HFFc6 (cell line): ENCODE measurements around the gene CARHSP1. TPM values are rescaled to one million over a fixed set of nuclear protein-coding genes. Genes with fewer than 3 reads are reported as not detected.
"Not testable (repeated sequence)": the region's sequence is repeated elsewhere in the genome, so short reads cannot be mapped to it uniquely, and the experiment has no call there.

ENCODE experiments used
- DNase-seq: peaks from one replicate; pipeline ENCODE4 v3.0.0-alpha.2; 2018
- H3K27ac Mint-ChIP-seq: 2 replicates; pipeline ENCODE4 v1.8.0; 2020; ENCODE audit warnings: mild to moderate bottlenecking, mixed read lengths
- H3K27me3 Mint-ChIP-seq: 2 replicates; pipeline ENCODE4 v1.8.0; 2021; ENCODE audit warnings: mild to moderate bottlenecking, moderate library complexity, mixed read lengths; ENCODE audit not compliant: insufficient read depth
- H3K36me3 Mint-ChIP-seq: 2 replicates; pipeline ENCODE4 v1.8.0; 2021; ENCODE audit warnings: low read depth, mixed read lengths
- H3K4me1 Mint-ChIP-seq: 2 replicates; pipeline ENCODE4 v1.8.0; 2020; ENCODE audit warnings: low read depth, mixed read lengths
- H3K4me3 Mint-ChIP-seq: 2 replicates; pipeline ENCODE4 v1.8.0; 2020; ENCODE audit warnings: mild to moderate bottlenecking, moderate library complexity, mixed read lengths
- H3K9me3 Mint-ChIP-seq: 2 replicates; pipeline ENCODE4 v1.8.0; 2020; ENCODE audit warnings: mild to moderate bottlenecking, mixed read lengths
- total RNA-seq, 6 experiments: library from RNA; stranded (reverse); fragmentation: NEBNext Ultra II Directional; extraction: Animal tissue kit (Norgen Biotek cat#: 25700); gene quantifications; 2 replicates in 1 of 6; 3 replicates in 5 of 6; pipeline ENCODE4 v1.2.3, GENCODE V29; 2021
- TF ChIP-seq, protein P1 (sequence below): fragments of 200-600 bp; sonication (generic); IDR thresholded peaks from 2 replicates; pipeline ENCODE4 v1.5.0; 2021; ENCODE audit warnings: antibody characterized with exemption, mild to moderate bottlenecking

CARHSP1 gene
- total RNA-seq, 6 experiments from 2014 or later = 91.4 to 114 (median 97.9) TPM

DNA sequence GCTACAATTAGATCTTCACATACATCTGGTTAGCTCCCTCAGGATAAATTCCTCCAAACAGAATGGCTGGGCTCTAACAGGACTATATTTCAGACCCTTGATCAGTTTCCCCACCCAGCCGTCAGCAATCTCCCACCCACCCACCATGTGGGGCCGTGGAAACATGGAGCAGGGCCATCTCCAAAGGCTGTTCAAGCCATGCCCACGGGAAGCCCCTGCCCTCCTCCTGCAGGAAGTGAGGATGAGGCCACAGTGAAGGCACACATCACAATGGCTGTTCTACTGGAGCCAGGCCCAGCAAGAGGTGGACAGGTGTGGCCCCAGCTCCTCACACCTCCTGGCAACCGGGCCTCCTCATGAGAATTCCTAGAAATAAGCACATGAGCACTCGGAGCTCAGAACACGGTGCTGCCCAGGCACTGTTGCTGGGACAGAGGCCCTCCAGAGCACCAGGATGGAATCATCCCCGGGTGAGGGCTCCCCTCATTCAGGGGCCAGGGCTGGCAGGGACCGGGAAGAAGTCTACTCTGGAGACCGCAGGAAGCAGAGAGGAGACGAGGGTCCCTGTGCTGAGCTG lies 13.3 kb upstream of the CARHSP1 start, which contains the start of gene LITAFD:
Gene LITAFD, plus strand, starts transcription at position 311 of the 577 bp plus-strand sequence. CDS start 2,005 bp downstream, outside the sequence.
- TF ChIP-seq, protein P1, sequence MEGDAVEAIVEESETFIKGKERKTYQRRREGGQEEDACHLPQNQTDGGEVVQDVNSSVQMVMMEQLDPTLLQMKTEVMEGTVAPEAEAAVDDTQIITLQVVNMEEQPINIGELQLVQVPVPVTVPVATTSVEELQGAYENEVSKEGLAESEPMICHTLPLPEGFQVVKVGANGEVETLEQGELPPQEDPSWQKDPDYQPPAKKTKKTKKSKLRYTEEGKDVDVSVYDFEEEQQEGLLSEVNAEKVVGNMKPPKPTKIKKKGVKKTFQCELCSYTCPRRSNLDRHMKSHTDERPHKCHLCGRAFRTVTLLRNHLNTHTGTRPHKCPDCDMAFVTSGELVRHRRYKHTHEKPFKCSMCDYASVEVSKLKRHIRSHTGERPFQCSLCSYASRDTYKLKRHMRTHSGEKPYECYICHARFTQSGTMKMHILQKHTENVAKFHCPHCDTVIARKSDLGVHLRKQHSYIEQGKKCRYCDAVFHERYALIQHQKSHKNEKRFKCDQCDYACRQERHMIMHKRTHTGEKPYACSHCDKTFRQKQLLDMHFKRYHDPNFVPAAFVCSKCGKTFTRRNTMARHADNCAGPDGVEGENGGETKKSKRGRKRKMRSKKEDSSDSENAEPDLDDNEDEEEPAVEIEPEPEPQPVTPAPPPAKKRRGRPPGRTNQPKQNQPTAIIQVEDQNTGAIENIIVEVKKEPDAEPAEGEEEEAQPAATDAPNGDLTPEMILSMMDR = no peak
- peaks cover 7% of the 10 kb centered on the region for H3K27me3 Mint-ChIP-seq
- no peak within 1 kb of the TSS; the same call in 1 of the 2 replicates for H3K27ac Mint-ChIP-seq
- H3K9me3 Mint-ChIP-seq = no peaks in the 10 kb centered on the region
- peaks cover 58% of the 10 kb centered on the region for H3K4me1 Mint-ChIP-seq
- no peak within 1 kb of the TSS for H3K4me3 Mint-ChIP-seq
- H3K36me3 Mint-ChIP-seq = peaks cover 3% of the 10 kb centered on the region
- no peak for DNase-seq

DNA sequence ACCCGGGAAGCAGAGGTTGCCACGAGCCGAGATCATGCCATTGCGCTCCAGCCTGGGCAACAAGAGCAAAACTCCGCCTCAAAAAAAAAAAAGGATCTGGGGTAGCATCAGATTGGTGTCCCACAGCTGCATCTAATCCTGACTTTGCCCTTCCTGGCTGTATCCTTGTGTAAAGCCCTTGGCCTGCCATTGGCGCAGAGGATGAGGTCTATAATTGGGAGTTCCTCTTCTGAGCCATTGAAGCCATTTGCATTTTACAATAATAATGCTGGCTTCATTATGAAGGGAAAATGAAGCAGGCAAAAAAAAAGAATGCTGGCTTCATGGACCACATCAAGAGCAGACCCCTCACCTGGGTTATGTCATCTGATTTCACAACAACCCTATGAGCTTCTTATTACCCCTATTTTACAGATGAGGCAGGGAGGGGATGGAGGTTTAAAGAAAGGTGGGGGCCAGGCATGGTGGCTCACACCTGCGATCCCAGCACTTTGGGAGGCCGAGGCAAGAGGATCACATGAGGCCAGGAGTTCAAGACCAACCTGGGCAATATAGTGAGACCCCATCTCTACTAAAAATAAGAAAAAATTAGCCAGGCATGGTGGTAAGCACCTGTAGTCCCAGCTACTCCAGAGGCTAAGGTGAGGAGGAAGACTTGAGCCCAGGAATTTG lies 12.2 kb upstream of the CARHSP1 start:
- TF ChIP-seq, protein P1 = no peak
- no peaks in the 10 kb centered on the region for H3K36me3 Mint-ChIP-seq
- no peak overlapping the region for H3K27ac Mint-ChIP-seq
- H3K4me1 Mint-ChIP-seq = peaks cover 47% of the 10 kb centered on the region
- no peaks in the 10 kb centered on the region for H3K9me3 Mint-ChIP-seq
- H3K4me3 Mint-ChIP-seq = no peak overlapping the region
- peaks cover 7% of the 10 kb centered on the region for H3K27me3 Mint-ChIP-seq
- no peak for DNase-seq

DNA sequence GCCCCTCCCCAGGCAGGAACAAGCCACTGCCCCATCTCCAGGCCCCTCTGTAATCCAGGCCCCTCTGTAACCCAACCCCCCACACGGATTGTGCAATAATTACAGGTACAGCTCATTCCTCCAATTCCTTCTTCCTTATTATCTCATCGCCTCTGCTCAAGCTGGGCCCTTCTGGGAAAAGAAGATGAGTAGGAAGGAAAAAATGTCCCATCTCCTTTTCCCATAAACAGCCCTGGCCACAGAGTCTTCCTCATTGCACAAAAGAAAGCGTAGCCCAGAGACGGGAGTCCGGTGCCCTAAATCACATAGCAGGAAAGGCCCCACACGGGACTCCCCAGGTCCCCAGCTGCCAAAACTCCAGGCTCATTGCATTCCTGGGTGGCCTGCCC lies 9.7 kb upstream of the CARHSP1 start:
- H3K9me3 Mint-ChIP-seq = no peaks in the 10 kb centered on the region

DNA sequence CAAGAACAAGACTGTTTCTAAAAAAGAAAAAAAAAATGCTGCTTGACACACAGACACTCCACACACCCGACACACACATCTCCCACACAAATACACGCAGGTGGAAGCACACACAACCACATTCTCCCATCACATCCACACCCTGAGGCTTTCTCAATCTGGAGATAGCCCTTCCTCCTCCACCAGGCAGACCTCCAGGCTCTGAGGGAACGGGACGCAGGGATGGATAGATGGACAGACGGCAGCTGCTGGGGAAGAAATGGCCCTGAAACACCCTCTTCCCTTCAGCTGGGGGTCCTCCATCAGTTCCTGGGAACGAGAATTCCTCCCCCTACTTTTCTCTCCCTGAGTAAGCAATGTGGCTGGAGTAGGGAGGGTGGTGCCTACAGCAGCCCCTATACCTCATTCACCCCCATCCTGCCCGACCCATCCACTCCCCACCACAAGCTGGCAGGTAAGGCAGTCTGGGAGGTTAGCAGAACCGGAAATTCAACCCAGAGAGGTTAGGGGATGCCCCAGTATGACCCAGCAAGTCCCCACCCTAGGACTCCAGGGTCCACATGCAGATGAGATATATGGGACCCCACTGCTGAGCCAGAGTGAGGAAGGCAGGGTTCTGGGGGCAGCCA lies 9.2 kb upstream of the CARHSP1 start:
- DNase-seq = no peak
- Mint-ChIP-seq H3K4me3 (peak overlapping the region; percentile 25; the same call in 1 of the 2 replicates), H3K9me3 (no peaks in the 10 kb centered on the region), H3K27ac (peak overlapping the region; percentile 64), H3K4me1 (peaks cover 29% of the 10 kb centered on the region), H3K27me3 (no peaks in the 10 kb centered on the region), H3K36me3 (no peaks in the 10 kb centered on the region)
- TF ChIP-seq, protein P1 = no peak

More for the DNA sequence above, 9.7 kb upstream of the CARHSP1 start:
- peak overlapping the region; percentile 64 for H3K27ac Mint-ChIP-seq
- DNase-seq = peak; percentile 80
- no peaks in the 10 kb centered on the region for H3K27me3 Mint-ChIP-seq
- H3K4me3 Mint-ChIP-seq = peak overlapping the region; percentile 25
- no peaks in the 10 kb centered on the region for H3K36me3 Mint-ChIP-seq
- TF ChIP-seq, protein P1 = no peak
- H3K4me1 Mint-ChIP-seq = peaks cover 29% of the 10 kb centered on the region

DNA sequence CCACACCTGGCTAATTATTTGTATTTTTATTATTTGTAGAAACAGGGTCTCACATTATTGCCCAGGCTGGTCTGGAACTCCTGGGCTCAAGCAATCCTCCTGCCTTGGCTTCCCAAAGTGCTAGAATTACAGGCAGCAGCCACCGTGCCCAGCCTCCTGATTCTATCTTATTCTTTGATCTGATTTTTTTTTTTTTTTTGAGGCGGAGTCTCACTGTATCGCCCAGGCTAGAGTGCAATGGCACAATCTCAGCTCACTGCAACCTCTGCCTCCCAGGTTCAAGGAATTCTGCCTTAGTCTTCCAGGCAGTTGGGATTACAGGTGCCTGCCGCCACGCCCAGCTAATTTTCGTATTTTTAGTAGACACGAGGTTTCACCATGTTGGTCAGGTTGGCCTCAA lies 6.5 kb upstream of the CARHSP1 start:
- DNase-seq, H3K27me3 Mint-ChIP-seq, H3K4me3 Mint-ChIP-seq, H3K9me3 Mint-ChIP-seq, H3K36me3 Mint-ChIP-seq, H3K27ac Mint-ChIP-seq: not testable (repeated sequence)
- H3K4me1 Mint-ChIP-seq = peaks cover 39% of the 10 kb centered on the region

DNA sequence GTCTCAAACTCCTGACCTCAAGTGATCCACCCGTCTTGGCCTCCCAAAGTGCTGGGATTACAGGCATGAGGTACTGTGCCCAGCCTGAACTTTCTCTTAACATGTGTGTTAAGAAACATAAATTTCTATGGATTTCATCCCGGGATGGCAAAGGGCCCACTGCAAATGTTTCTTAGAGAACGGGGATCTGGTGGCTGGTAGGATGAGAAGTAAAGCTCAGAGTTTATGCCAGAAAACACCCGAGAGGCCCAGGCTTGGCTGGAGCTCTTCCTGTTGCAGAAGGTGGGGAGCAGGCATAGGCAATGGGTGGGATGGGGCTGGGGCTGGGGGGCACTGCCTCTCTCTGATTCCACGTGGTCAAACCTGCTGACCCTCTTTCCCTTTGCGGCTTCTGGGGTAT lies 5.6 kb upstream of the CARHSP1 start:
- DNase-seq = no peak
- H3K4me1 Mint-ChIP-seq = peaks cover 35% of the 10 kb centered on the region
- H3K36me3 Mint-ChIP-seq = no peaks in the 10 kb centered on the region
- no peaks in the 10 kb centered on the region for H3K9me3 Mint-ChIP-seq
- H3K27me3 Mint-ChIP-seq = no peaks in the 10 kb centered on the region; the same call in 1 of the 2 replicates
- H3K4me3 Mint-ChIP-seq = no peak overlapping the region
- TF ChIP-seq, protein P1 = no peak
- H3K27ac Mint-ChIP-seq = no peak overlapping the region

DNA sequence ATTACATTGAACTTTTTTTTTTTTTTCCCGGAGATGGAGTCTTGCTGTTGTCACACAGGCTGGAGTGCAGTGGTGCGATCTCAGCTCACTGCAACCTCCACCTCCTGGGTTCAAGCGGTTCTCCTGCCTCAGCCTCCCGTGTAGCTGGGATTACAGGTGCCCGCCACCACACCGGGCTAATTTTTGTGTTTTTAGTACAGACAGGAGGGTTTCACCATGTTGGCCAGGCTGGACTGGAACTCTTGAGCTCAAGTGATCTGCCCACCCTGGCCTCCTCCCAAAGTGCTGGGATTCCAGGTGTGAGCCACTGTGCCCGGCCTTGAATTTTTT lies 5.0 kb upstream of the CARHSP1 start:
- DNase-seq, H3K4me3 Mint-ChIP-seq, H3K36me3 Mint-ChIP-seq, H3K27me3 Mint-ChIP-seq, H3K9me3 Mint-ChIP-seq, H3K27ac Mint-ChIP-seq: not testable (repeated sequence)
- peaks cover 35% of the 10 kb centered on the region for H3K4me1 Mint-ChIP-seq
